ENCODE results near the gene TUBGCP2. TPM values are rescaled to one million over a fixed set of nuclear protein-coding genes. Genes with fewer than 3 reads are reported as not detected.

Gene TUBGCP2
- total and polyA plus RNA-seq, 9 of the 15 experiments (the other 6 are each of a cell fraction or from before 2014, with no cell fraction given): 4.3 to 56.6 (median 28.4) TPM

GRCh38 chr10:133247681-133248333 lies 60.9 kb downstream of the TUBGCP2 start:
- Histone ChIP-seq H3K4me3 (no peak overlapping the region), H3K9ac (ENCODE audit: insufficient read depth in 1 of 2, low read depth in 2 of 2, low read length in 2 of 2) (peak overlapping the region; percentile 34 to 72; a peak in 3 of 4 replicates), H4K20me1 (replicated peaks; ENCODE audit: control insufficient read depth, insufficient read depth, low read length) (no peaks in the 10 kb centered on the region), H3K27me3 (ENCODE audit: control insufficient read depth in 2 of 2, insufficient read depth in 2 of 2, low read length in 2 of 2) (no peaks in the 10 kb centered on the region; a peak in 1 of 5 replicates), H2AFZ (ENCODE audit: low read depth, low read length) (peak overlapping the region; percentile 84), H3K36me3 (ENCODE audit: control insufficient read depth, insufficient read depth, low read length) (no peaks in the 10 kb centered on the region), H3K9me1 (ENCODE audit: control insufficient read depth, insufficient read depth, low read length) (no peaks in the 10 kb centered on the region), H3K27ac (ENCODE audit: extremely low read depth, low read depth, low read length) (peak overlapping the region; percentile 30; the same call in 2 of the 3 replicates), H3K4me2 (ENCODE audit: insufficient read depth, low read length) (peak overlapping the region; percentile 41; the same call in 1 of the 2 replicates), H3K79me2 (ENCODE audit: control insufficient read depth, insufficient read depth, low read length) (no peaks in the 10 kb centered on the region), H3K4me1 (replicated peaks in 1 of 2; ENCODE audit: control insufficient read depth in 2 of 2, insufficient read depth in 2 of 2, low read length in 2 of 2) (peaks cover 35 to 90% of the 10 kb centered on the region in 2 experiments), H3K9me3 (replicated peaks; ENCODE audit: control insufficient read depth, insufficient read depth, low read depth, low read length) (no peaks in the 10 kb centered on the region)
- peak; percentile 11; the same call in 2 of the 3 replicates for ATAC-seq
- 62% methylated on average over 12 of the region's 36 CpGs for WGBS (ENCODE audit: insufficient coverage, low coverage, missing lambda C conversion rate)
- BruUV-seq (replicated peaks): no TSS peak
- intact Hi-C loops (cut with micrococcal nuclease) (loop anchor here (2.0 to 5.0 kb wide), 2 partner anchors 65 to 106 kb away; no protein-coding TSS in a partner anchor), in situ Hi-C loops (cut with MboI) (loop anchor here (5.0 kb wide), 2 partner anchors 59 to 101 kb away; partner anchors contain the start of genes TUBGCP2 and ZNF511)
- POLR2A ChIA-PET: interaction anchor here (1.0 to 3.1 kb wide), 2 partner anchors 10 to 28 kb away, joined by 4 to 18 read pairs; no protein-coding TSS in a partner anchor
- CTCF ChIA-PET (ENCODE audit: low intra/inter-chr PET ratio): no interaction called here
- FAIRE-seq: no peak
- DNase-seq (ENCODE audit: extremely low read depth in 1 of 4, low spot score in 3 of 4): peak; percentile 30 to 58 (median 34)
- TF ChIP-seq RBFOX2 (IDR thresholded peaks at IDR 0.05; ENCODE audit: low read depth, low read length) (peak; percentile 66), MAX (CRISPR knock-in tag; IDR thresholded peaks at IDR 0.05) (peak; percentile 50), FOS (IDR thresholded peaks at IDR 0.05; ENCODE audit: extremely low read depth, insufficient read length) (no peak), FOXJ2 (tag; IDR thresholded peaks at IDR 0.05) (no peak), GTF2F1 (IDR thresholded peaks at IDR 0.05; ENCODE audit: low read depth, low read length) (no peak), RNF219 (CRISPR knock-in tag; IDR thresholded peaks at IDR 0.05) (no peak), HCFC1 (IDR thresholded peaks at IDR 0.05; ENCODE audit: low read depth, low read length) (no peak), CXXC5 (CRISPR knock-in tag; IDR thresholded peaks at IDR 0.05) (peak; percentile 88), PATZ1 (CRISPR knock-in tag; IDR thresholded peaks at IDR 0.05; ENCODE audit: borderline replicate concordance) (no peak), CREM (IDR thresholded peaks at IDR 0.05; ENCODE audit: low read depth) (peak; percentile 69), USF2 (CRISPR knock-in tag; IDR thresholded peaks at IDR 0.05) (peak; percentile 71), ZNF175 (CRISPR knock-in tag; IDR thresholded peaks at IDR 0.05; ENCODE audit: low read depth) (0 out of 2 replicates have a peak, but pooled peaks have one; percentile 51), ZNF277 (CRISPR knock-in tag; IDR thresholded peaks at IDR 0.05; ENCODE audit: borderline replicate concordance) (no peak), ZNF212 (CRISPR knock-in tag; IDR thresholded peaks at IDR 0.05) (no peak), TARDBP (IDR thresholded peaks at IDR 0.05) (no peak)
